ENCODE measurements around the gene LRBA. TPM values are rescaled to one million over a fixed set of nuclear protein-coding genes. Genes with fewer than 3 reads are reported as not detected.

LRBA gene
- total RNA-seq, 3 donors from 2014 or later (not counting 1 experiment from before 2014, with no cell fraction given) = 72.1 to 87.6 (median 83.1) TPM

DNA sequence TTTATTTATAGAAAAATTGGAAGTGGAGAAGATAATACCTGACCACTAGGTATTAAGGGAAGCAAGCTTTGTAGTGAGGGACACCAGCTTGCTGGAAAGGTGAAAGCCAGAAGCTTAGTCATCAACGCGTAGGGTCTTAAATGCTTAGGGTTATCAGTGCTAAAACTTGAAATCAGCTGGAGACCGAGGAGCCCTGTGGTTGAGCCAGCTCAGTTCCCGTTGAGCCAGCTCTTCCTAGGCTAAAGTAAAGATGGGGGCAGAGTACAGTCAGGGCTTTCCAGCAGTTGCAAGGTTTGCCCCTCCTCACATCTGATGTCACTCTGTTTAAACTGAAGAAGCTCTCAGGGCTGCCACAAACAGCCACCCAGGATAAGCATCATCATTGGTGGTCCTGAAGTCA, 696.1 kb downstream of the LRBA start:
- ATAC-seq (no peak), DNase-seq (no peak)
- no peaks in the 10 kb centered on the region for H3K9me3 ChIP-seq (ENCODE audit: control insufficient read depth, insufficient read depth, low read length)
- H3K27me3 Mint-ChIP-seq (ENCODE audit: low read depth in 2 of 2) = no peaks in the 10 kb centered on the region
- H3K27ac ChIP-seq (ENCODE audit: low read length) = no peak overlapping the region
- TF ChIP-seq, protein P1, sequence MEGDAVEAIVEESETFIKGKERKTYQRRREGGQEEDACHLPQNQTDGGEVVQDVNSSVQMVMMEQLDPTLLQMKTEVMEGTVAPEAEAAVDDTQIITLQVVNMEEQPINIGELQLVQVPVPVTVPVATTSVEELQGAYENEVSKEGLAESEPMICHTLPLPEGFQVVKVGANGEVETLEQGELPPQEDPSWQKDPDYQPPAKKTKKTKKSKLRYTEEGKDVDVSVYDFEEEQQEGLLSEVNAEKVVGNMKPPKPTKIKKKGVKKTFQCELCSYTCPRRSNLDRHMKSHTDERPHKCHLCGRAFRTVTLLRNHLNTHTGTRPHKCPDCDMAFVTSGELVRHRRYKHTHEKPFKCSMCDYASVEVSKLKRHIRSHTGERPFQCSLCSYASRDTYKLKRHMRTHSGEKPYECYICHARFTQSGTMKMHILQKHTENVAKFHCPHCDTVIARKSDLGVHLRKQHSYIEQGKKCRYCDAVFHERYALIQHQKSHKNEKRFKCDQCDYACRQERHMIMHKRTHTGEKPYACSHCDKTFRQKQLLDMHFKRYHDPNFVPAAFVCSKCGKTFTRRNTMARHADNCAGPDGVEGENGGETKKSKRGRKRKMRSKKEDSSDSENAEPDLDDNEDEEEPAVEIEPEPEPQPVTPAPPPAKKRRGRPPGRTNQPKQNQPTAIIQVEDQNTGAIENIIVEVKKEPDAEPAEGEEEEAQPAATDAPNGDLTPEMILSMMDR (IDR thresholded peaks at IDR 0.05) = no peak
- H3K27ac Mint-ChIP-seq = no peak overlapping the region
- H3K27me3 ChIP-seq (ENCODE audit: control insufficient read depth, insufficient read depth, low read length) = no peaks in the 10 kb centered on the region
- no peaks in the 10 kb centered on the region for H3K9me3 Mint-ChIP-seq
- peaks cover 5% of the 10 kb centered on the region for H3K36me3 ChIP-seq (ENCODE audit: control insufficient read depth, insufficient read depth, low read length)
- H3K4me3 Mint-ChIP-seq = no peak overlapping the region
- no peaks in the 10 kb centered on the region for H3K4me1 Mint-ChIP-seq
- peaks cover 6% of the 10 kb centered on the region for H3K36me3 Mint-ChIP-seq
- 97% methylated on average over 4 of the region's 4 CpGs for WGBS (ENCODE audit: insufficient coverage)
- H3K4me3 ChIP-seq (ENCODE audit: low read length) = no peak overlapping the region
- no peaks in the 10 kb centered on the region for H3K4me1 ChIP-seq (ENCODE audit: control insufficient read depth, insufficient read depth, low read length)
- intact Hi-C loops (cut with micrococcal nuclease) = no loop called here

DNA sequence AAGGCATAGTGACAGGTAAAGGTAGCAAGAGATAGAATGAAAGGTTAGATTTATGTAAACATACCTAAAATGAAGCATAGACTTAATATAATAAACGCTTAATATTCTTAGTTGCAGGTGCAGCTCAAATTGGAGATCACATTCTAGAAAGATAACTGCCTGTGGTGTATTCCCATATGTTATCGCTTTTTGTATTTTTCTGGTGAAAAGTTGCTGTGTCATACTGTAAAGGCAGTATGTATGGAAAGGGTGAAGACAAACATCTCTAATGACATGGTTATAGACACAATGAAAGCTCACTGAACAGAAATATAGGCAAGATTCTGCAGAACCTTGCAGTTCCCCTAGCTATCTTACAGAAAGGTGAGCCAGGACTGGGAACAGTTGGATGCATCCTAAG, 696.6 kb downstream of the LRBA start:
- Mint-ChIP-seq H3K27ac (no peak overlapping the region), H3K4me1 (no peaks in the 10 kb centered on the region), H3K36me3 (peaks cover 6% of the 10 kb centered on the region), H3K4me3 (no peak overlapping the region), H3K27me3 (ENCODE audit: low read depth in 2 of 2) (no peaks in the 10 kb centered on the region), H3K9me3 (no peaks in the 10 kb centered on the region)
- ATAC-seq (no peak), DNase-seq (no peak)
- intact Hi-C loops (cut with micrococcal nuclease) = no loop called here
- H3K4me1 ChIP-seq (ENCODE audit: control insufficient read depth, insufficient read depth, low read length) = no peaks in the 10 kb centered on the region
- H3K9me3 ChIP-seq (ENCODE audit: control insufficient read depth, insufficient read depth, low read length) = no peaks in the 10 kb centered on the region
- TF ChIP-seq, protein P1 (IDR thresholded peaks at IDR 0.05) = no peak
- H3K36me3 ChIP-seq (ENCODE audit: control insufficient read depth, insufficient read depth, low read length) = peaks cover 5% of the 10 kb centered on the region
- no peak overlapping the region for H3K4me3 ChIP-seq (ENCODE audit: low read length)
- H3K27ac ChIP-seq (ENCODE audit: low read length) = no peak overlapping the region
- no peaks in the 10 kb centered on the region for H3K27me3 ChIP-seq (ENCODE audit: control insufficient read depth, insufficient read depth, low read length)
- 100% methylated on average over 2 of the region's 2 CpGs for WGBS (ENCODE audit: insufficient coverage)

DNA sequence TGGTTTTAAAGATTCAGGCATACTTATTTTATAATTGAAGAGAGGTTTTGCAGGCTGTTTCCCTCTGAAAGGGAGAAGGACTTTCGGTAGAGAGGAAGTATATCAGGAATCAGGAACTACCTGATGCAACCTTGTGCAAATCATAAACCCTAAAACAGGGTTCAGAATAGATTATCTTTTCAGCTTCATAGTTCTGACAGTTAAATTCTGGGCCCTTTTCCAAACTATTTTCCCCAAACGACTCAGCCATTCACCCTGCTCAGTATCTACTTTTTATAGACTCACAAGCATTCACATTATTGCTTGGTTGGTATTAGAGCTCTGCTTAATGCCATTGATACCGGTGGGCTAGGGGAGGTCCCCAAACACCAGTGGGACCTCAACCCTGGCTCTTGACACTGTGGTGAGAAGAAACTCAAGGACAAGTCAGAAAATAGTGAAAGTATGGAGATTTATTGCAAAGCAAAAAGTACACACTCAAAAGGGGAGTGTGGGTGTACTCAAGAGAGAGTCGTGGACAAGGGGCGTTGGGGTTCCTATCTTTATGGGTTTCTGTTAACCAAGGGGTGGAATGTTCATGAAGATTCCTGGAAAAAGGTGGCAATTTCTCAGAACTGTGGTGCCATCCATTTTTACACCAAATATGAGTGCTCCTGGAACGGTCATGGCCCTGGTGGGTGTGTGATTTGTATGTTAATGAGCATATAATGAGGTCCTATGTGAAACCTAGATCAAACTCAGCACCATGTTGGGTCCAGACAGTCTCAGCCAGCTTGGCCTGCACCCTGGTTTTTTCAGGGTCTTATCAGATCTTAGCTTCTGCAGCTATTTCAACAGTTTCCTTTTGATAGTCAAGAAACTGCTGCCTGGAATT, 698.5 kb downstream of the LRBA start:
- Mint-ChIP-seq H3K27ac (no peak overlapping the region), H3K9me3 (no peaks in the 10 kb centered on the region), H3K36me3 (peaks cover 6% of the 10 kb centered on the region), H3K27me3 (ENCODE audit: low read depth in 2 of 2) (no peaks in the 10 kb centered on the region), H3K4me1 (no peaks in the 10 kb centered on the region), H3K4me3 (no peak overlapping the region)
- intact Hi-C loops (cut with micrococcal nuclease) = no loop called here
- TF ChIP-seq, protein P1 (IDR thresholded peaks at IDR 0.05) = no peak
- no peaks in the 10 kb centered on the region for H3K9me3 ChIP-seq (ENCODE audit: control insufficient read depth, insufficient read depth, low read length)
- no peak overlapping the region for H3K27ac ChIP-seq (ENCODE audit: low read length)
- no peak overlapping the region for H3K4me3 ChIP-seq (ENCODE audit: low read length)
- H3K27me3 ChIP-seq (ENCODE audit: control insufficient read depth, insufficient read depth, low read length) = no peaks in the 10 kb centered on the region
- 76% methylated on average over 6 of the region's 6 CpGs for WGBS (ENCODE audit: insufficient coverage)
- no peak for DNase-seq
- no peak for ATAC-seq
- peaks cover 5% of the 10 kb centered on the region for H3K36me3 ChIP-seq (ENCODE audit: control insufficient read depth, insufficient read depth, low read length)
- no peaks in the 10 kb centered on the region for H3K4me1 ChIP-seq (ENCODE audit: control insufficient read depth, insufficient read depth, low read length)

All from natural killer cell (primary cell).